Stimulated activated CD8-positive, alpha-beta memory T cell treated with anti-CD3 and anti-CD28 coated beads, Interleukin-15, amount 100 ng/mL, for 24 hours (primary cell): ENCODE results near the gene ABI1.

Experiments used
- DNase-seq: peaks from one replicate; pipeline ENCODE4 v3.0.0-alpha.2; 2020; ENCODE audit warnings: low read depth

The ABI1 gene

GRCh38 chr10:26854524-26854923 is 6.2 kb downstream of the ABI1 start:
- DNase-seq = no peak

GRCh38 chr10:26844396-26844975 is 16.3 kb downstream of the ABI1 start:
- DNase-seq = no peak

DNA sequence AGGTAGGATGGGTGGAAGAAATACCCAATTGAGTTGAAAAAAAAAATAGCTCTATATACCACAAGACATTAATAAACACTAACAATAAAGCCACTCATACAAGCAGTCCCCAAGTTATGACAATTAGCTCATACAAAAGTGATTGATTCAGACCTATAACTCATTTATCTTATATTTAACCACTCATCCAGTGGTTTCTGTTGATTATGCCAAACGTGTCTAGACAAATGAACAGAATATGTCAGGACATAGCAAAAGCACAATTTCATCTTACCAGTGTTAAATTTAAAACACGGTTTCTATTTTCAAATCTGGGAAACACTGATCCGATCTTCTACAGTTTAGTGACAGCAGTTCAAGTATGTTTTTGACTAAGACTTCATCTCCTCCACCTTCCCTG is 17.0 kb downstream of the ABI1 start:
- DNase-seq = no peak

- no peak for DNase-seq
These were observed 18.9 kb downstream of the ABI1 start for GRCh38 chr10:26841733-26842317.

GRCh38 chr10:26840938-26841732 is 19.6 kb downstream of the ABI1 start:
- no peak for DNase-seq

DNA sequence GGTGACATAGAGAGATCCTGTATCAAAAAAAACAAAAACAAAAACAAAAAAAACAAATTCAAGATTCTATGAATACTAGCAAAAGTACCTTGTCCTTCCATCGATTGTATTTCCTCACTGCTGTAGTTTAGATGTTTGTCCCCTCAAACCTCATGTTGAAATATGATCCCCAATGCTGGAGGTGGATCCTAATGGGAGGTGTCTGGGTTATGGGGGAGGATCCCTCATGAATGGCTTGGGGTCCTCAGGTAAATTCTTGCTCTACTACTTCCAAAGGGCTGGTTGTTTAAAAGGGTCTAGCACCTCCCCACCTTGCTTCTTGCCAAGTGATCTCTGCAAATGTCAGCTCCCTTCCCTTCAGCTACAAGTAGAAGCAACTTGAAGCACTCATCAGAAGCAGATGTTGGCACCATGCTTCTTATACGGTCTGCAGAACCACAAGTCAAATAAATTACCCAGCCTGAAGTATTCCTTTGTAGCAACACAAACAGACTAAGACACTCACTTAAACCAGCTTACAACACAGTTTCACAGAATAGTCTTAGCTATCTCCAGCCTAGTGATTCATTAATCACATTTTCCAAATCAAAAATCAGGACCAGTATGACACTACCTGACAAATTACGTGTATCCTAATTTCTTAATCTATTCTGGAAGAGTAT is 20.7 kb downstream of the ABI1 start:
- DNase-seq = no peak

GRCh38 chr10:26837139-26837538 is 23.6 kb downstream of the ABI1 start:
- no peak for DNase-seq

DNA sequence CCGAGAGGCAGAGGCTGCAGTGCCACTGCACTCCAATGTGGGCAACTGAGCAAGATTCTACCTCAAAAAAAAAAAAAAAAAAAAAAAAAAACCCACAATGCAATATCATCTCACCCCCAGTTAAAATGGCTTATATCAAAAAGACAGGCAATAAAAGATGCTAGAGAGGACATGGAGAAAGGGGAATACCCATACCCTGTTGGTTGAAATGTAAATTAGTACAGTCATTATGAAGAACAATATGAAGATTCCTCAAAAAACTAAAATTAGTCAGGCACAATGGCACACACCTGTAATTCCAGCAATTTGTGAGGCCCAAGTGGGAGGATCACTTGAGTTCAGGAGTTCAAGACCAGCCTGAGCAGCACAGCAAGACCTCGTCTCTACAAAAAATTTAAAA is 25.7 kb downstream of the ABI1 start:
- no peak for DNase-seq

- DNase-seq = no peak
These were observed 27.8 kb downstream of the ABI1 start for GRCh38 chr10:26832960-26833359.

- no peak for DNase-seq
These were observed 28.8 kb downstream of the ABI1 start for GRCh38 chr10:26831936-26832335.

- DNase-seq = no peak
These were observed 30.8 kb downstream of the ABI1 start for GRCh38 chr10:26829810-26830515.

GRCh38 chr10:26824015-26824690 is 36.6 kb downstream of the ABI1 start:
- DNase-seq = no peak

- DNase-seq = no peak
These were observed 38.8 kb downstream of the ABI1 start for GRCh38 chr10:26821699-26822570.

GRCh38 chr10:26815500-26815899 is 45.3 kb downstream of the ABI1 start:
- no peak for DNase-seq

DNA sequence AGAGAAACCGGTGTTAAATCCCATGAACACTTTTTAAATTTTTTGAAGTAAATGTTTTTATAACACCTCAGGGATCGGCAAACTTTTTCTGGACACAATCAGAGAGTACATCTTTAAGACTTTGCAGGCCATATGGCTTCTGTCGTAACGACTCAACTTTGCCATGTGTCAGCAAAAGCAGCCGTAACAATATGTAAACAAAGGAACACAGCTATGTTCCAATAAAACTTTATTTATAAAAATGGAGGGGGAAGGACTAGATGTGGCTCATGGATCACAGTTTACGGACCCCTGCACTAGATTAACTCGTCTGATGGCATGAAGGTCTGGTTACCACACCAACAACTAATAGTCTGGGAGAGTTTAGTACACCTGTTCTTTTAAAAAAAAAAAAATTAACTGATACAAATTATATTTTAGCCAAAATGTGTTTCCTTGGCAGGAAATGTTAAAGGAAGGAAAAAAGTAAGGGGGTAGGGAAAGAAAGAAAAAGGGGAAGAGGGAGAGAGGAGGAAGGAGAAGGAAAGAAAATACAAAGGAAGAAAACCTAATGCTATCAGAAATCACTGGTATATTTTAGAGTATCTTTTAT is 50.2 kb downstream of the ABI1 start:
- no peak for DNase-seq

DNA sequence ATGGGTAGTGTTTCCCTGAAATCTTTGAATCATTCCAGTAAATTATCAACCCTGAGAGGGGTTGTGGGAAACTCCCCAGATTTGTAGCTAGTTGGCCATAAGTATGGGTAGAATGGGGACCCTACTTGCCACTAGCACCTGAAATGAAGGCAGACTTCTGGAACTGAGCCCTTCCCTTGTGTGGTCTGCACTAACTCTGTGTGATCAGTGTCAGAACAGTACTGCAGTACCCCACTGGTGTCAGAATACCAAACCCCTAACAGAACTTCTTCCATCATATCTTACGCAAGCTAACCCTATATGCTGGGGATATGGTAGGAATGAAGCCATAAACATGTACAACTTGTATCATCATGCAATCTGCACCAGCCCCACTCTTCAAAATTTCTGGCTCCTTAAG is 50.8 kb downstream of the ABI1 start:
- DNase-seq = no peak

GRCh38 chr10:26807532-26807931 is 53.2 kb downstream of the ABI1 start:
- no peak for DNase-seq

DNA sequence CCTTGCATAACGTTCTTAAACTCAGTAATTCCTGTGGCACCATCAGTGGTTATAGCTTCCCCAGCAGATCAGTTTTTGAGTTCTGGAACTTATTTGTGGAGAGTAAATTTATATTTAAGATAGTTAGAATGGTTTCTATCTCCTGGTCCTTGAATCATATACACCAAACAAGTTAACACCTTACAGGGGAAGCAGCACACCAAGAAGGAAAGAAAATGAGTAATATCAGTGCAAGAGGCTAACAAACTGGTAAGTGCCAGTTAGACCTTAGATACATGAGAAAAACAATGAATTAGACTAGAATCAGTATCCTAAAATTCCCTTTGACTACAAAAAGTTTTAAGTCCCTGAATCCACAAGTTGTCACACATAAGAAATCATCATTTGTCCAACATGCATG is 54.2 kb downstream of the ABI1 start:
- DNase-seq = no peak

DNA sequence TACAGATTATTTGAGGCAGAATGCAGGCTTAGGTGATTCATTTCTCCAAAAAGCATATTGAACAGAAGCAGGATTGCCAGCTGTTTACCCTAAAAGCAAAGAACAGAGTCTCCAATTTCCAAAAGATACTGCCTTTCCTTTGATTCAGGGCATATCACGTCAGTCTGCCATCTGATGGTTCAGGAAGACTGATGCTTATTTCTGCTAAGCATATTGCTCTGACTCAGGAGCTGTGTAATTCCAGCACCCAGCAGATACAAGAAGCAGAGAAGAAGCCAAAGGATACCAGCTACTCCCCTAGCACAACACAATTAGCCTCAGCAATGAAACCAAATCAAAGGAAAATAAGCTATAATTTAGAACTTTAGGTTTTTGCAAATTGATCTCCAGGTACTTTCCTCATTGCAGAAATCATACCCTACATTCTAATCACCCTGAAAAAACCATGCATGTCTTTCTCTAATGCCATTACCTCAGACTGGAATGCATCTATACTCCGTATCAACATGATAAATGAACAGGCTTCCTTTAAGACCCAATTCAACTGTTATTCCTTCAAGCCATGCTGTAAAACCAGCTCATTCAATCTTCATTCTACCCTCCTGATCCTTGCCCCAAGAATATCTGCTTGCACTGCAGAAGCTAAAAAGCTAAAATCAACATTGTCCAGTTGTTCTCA is 55.1 kb downstream of the ABI1 start:
- DNase-seq = no peak
